Hematopoietic multipotent progenitor cell treated with erythropoietin and hydrocortisone succinate and interleukin-3 and kit ligand, for 8 days (in vitro differentiated cells): ENCODE measurements around the gene AMHR2.
"Not testable (repeated sequence)": the region's sequence is repeated elsewhere in the genome, so short reads cannot be mapped to it uniquely, and the experiment has no call there.

Source experiments
- DNase-seq: peaks from one replicate; pipeline ENCODE4 v3.0.0-alpha.2; 2015

AMHR2 gene

GRCh38 chr12:53415752-53416389 is 7.8 kb upstream of the AMHR2 start:
- not testable (repeated sequence) for DNase-seq

- DNase-seq: not testable (repeated sequence)
Measured at GRCh38 chr12:53417291-53417816, 6.3 kb upstream of the AMHR2 start.

GRCh38 chr12:53418221-53418620 is 5.4 kb upstream of the AMHR2 start:
- DNase-seq: no peak

- no peak for DNase-seq
Measured at GRCh38 chr12:53419756-53420155, 3.9 kb upstream of the AMHR2 start.

GRCh38 chr12:53422247-53422646 is 1.4 kb upstream of the AMHR2 start:
- DNase-seq: not testable (repeated sequence)

- peak; percentile 83 for DNase-seq
Measured at GRCh38 chr12:53424626-53425514, 1.2 kb downstream of the AMHR2 start.

GRCh38 chr12:53425515-53426150 is 2.0 kb downstream of the AMHR2 start:
- DNase-seq: no peak

- no peak for DNase-seq
Measured at GRCh38 chr12:53427905-53428594, 4.4 kb downstream of the AMHR2 start.

GRCh38 chr12:53428741-53429140 is 5.1 kb downstream of the AMHR2 start:
- DNase-seq: no peak

- DNase-seq: no peak
Measured at GRCh38 chr12:53430116-53430515, 6.5 kb downstream of the AMHR2 start.

- DNase-seq: no peak
Measured at GRCh38 chr12:53431187-53431586, 7.5 kb downstream of the AMHR2 start.

- DNase-seq: not testable (repeated sequence)
Measured at GRCh38 chr12:53435326-53435725, 11.7 kb downstream of the AMHR2 start.

- DNase-seq: not testable (repeated sequence)
Measured at GRCh38 chr12:53439582-53439981, 15.9 kb downstream of the AMHR2 start.

- DNase-seq: peak; percentile 100
Measured at GRCh38 chr12:53441040-53441833, 17.6 kb downstream of the AMHR2 start, which contains the start of gene PRR13. Gene PRR13 (plus strand): TSS chr12:53441734. CDS start chr12:53442715, 981 bp downstream.

- no peak for DNase-seq
Measured at GRCh38 chr12:53443955-53444354, 20.3 kb downstream of the AMHR2 start.

GRCh38 chr12:53444593-53445325 is 21.1 kb downstream of the AMHR2 start:
- DNase-seq: not testable (repeated sequence)

- no peak for DNase-seq
Measured at GRCh38 chr12:53450936-53451335, 27.3 kb downstream of the AMHR2 start.

- peak; percentile 99 for DNase-seq
Measured at GRCh38 chr12:53451661-53452158, 28.1 kb downstream of the AMHR2 start, which contains the start of gene PCBP2. Gene PCBP2 (plus strand): TSS chr12:53452102. CDS start chr12:53454801, 2,699 bp downstream.

GRCh38 chr12:53452159-53453077 is 28.8 kb downstream of the AMHR2 start:
- DNase-seq: peak; percentile 78
